SU-DHL-6 (cell line): ENCODE measurements around the gene ZNF792.

Experiments used
- CTCF ChIP-seq: fragments of 200-600 bp; sonication (generic); IDR thresholded peaks from one replicate; pipeline ENCODE4 v1.5.1; 2017; ENCODE audit warnings: antibody characterized with exemption, mild to moderate bottlenecking, low read length, moderate library complexity; ENCODE audit not compliant: insufficient read depth, poor library complexity, severe bottlenecking
- EZH2phosphoT487 ChIP-seq: fragments of 200-600 bp; sonication (generic), shearing (Covaris generic); conservative IDR thresholded peaks from 2 replicates; pipeline ENCODE4 v1.6.1; 2018; ENCODE audit warnings: mild to moderate bottlenecking, antibody characterized with exemption, low read length, moderate library complexity, mixed read lengths

- TF ChIP-seq CTCF, result no peak
- no peak for TF ChIP-seq EZH2phosphoT487
These were observed 19.8 kb upstream of the ZNF792 start for GRCh38 chr19:34983786-34984185.
